Lower leg skin (tissue), 3 donors: ENCODE measurements around the gene BCL2.

Experiments used
- CTCF ChIP-seq, 3 donors: fragments of 450-650 bp; IDR thresholded peaks; one replicate each; pipeline ENCODE4 v1.5.1; 2016; ENCODE audit warnings: antibody characterized with exemption in 3 of 3, mild to moderate bottlenecking in 3 of 3, moderate library complexity in 2 of 3
- POLR2A ChIP-seq, 2 donors: fragments of 450-650 bp; IDR thresholded peaks; one replicate each; pipeline ENCODE4 v1.6.1; 2016 to 2017; ENCODE audit warnings: antibody characterized with exemption in 2 of 2, mild to moderate bottlenecking in 1 of 2, moderate library complexity in 1 of 2

GRCh38 chr18:63083555-63083954, 236.0 kb downstream of the BCL2 start:
- no peak for TF ChIP-seq CTCF (IDR thresholded peaks at IDR 0.05)
- TF ChIP-seq POLR2A (IDR thresholded peaks at IDR 0.05) = no peak
